Anterior cingulate cortex (tissue), 58 donors: Measurements from ENCODE around the gene EYA4.

ENCODE experiments used
- DNase-seq, 58 donors: peaks; one replicate each; lab custom pipeline; 2025; lab: John Stamatoyannopoulos, UW

Gene EYA4

GRCh38 chr6:133286765-133287164, 45.6 kb downstream of the EYA4 start:
- no peak for DNase-seq

GRCh38 chr6:133288662-133289061, 47.5 kb downstream of the EYA4 start:
- no peak for DNase-seq

DNA sequence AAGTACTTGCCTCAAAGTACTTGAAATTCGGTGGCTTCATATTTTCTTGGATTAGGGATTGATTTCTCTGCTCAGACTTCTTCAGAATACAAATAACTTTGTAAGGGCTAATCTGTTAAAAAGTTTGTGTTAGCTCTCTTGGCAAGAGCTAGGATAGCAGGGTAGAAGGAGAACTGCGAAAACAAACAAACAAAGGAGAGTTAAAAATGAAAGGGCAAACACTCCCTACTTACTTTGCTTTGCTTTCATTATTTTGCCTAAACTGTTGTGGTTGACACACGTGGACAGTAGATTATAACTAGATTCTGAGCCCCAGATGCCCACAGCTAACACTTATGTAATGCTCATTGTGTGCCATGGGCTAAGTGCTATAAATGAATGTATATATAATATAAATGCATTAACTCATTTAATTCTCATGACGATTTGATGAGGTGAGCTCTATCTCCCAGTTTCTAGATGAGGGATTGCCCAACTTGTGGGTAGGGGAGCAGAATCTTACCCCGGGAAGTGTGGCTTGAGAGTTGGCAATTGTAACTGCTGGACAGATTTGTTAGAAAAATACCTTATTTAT, 48.7 kb downstream of the EYA4 start:
- no peak for DNase-seq

DNA sequence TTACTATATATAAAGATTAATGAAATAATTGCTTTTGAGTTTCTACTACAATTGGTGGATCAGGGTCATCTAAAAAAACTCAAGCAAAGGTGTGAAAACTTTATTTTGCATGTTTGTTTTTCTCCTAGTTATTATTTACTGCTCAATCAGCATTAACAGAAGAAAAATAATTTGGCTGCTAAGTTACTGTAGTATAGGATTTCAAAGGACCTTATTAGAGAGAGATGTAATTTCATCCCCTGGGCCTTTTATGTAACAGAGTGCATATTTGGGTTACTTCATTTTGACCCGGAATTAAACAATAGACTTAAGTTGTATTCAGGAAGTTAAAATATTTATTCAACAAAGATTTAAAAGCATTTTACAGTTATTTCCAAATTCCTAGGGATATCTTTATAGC, 49.8 kb downstream of the EYA4 start:
- no peak for DNase-seq

- DNase-seq, result no peak
Measured at GRCh38 chr6:133291671-133292070, 50.5 kb downstream of the EYA4 start.

- DNase-seq, result no peak
Measured at GRCh38 chr6:133297657-133298056, 56.5 kb downstream of the EYA4 start.

GRCh38 chr6:133298335-133298734, 57.2 kb downstream of the EYA4 start:
- no peak for DNase-seq

DNA sequence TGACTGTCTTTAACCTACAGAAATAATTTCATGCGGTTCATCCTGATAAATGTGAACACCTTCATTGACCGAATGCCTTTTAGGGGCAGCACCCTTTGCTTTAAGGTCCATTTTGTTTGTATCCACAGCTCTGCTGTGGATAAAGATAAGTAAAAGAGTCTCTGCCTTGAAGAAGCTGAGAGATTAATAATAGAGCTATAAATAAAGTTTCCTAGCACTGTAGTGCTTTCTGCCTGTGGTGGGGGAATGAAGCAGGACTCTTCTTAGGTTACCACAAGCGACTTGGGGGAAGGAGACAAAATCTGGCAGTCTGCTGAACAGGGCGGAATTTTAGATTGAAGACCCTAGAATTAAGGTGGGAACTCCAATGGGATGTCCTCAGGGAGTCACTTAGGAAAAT, 57.6 kb downstream of the EYA4 start:
- DNase-seq, result no peak

DNA sequence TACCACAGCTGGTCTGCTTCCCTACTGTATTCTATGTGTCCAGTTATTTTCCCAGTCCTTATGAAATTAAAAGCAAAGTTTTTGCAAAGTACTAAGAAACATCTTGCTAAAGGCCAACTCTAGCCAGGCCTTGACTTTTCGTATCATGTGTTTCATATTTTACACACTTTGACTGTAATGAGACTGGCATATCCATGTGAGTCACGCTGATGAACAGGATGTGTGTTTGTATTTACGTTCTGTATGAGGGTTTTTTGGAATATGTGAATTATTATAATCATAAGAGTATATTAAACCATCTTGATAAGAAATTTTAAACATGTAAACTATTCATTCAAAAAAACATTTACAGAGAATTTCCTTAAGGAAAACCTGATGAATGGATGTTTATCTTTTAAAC, 59.7 kb downstream of the EYA4 start:
- DNase-seq, result no peak

GRCh38 chr6:133301835-133302234, 60.7 kb downstream of the EYA4 start:
- DNase-seq, result no peak

- no peak for DNase-seq
Measured at GRCh38 chr6:133306931-133307330, 65.8 kb downstream of the EYA4 start.

- no peak for DNase-seq
Measured at GRCh38 chr6:133309579-133309978, 68.4 kb downstream of the EYA4 start.

GRCh38 chr6:133312006-133312405, 70.8 kb downstream of the EYA4 start:
- DNase-seq, result no peak

DNA sequence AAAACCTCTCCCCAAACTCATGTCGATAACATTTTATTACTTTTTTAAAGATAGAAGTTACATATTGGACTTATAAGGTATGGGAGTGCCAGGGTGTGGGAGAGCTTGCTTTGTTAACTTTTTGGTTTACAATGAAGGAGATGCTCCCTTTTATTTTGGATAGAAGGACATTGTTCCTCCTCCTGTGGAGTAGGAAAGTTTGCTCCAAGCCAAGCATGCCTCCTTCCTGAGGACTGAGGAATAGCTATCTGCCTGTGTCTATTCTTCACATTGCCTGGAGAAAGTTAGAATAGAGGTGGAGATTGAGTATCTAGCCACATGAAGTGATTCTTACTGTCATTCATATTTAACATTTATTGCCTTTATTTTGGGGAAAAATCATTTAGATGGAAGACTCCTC, 71.9 kb downstream of the EYA4 start:
- no peak for DNase-seq

- no peak for DNase-seq
Measured at GRCh38 chr6:133314947-133315346, 73.8 kb downstream of the EYA4 start.

GRCh38 chr6:133315811-133316210, 74.7 kb downstream of the EYA4 start:
- peak in 1 of 58 donors; percentile 2 for DNase-seq

GRCh38 chr6:133317704-133318103, 76.5 kb downstream of the EYA4 start:
- no peak for DNase-seq

GRCh38 chr6:133326584-133326983, 85.4 kb downstream of the EYA4 start:
- no peak for DNase-seq

DNA sequence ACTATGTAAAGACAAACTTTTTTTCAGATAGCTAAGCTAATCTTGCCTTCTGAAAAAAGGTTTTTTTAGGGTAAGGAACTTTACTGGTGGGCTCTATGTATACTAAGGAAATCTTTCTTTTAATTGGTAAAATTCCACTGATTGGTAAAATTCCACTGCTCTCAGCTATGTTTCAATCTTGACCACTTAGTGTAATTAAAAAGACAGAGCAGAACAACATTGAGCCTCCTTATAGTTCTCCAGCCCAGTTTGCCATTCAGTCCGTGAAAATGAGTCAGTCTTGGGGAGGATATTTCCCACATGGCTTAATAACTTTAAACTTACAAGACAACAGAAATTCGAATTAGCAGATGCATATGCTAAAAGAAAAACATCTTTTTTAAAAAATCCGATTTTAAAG, 92.7 kb downstream of the EYA4 start:
- DNase-seq, result no peak

- no peak for DNase-seq
Measured at GRCh38 chr6:133337308-133337707, 96.2 kb downstream of the EYA4 start.

DNA sequence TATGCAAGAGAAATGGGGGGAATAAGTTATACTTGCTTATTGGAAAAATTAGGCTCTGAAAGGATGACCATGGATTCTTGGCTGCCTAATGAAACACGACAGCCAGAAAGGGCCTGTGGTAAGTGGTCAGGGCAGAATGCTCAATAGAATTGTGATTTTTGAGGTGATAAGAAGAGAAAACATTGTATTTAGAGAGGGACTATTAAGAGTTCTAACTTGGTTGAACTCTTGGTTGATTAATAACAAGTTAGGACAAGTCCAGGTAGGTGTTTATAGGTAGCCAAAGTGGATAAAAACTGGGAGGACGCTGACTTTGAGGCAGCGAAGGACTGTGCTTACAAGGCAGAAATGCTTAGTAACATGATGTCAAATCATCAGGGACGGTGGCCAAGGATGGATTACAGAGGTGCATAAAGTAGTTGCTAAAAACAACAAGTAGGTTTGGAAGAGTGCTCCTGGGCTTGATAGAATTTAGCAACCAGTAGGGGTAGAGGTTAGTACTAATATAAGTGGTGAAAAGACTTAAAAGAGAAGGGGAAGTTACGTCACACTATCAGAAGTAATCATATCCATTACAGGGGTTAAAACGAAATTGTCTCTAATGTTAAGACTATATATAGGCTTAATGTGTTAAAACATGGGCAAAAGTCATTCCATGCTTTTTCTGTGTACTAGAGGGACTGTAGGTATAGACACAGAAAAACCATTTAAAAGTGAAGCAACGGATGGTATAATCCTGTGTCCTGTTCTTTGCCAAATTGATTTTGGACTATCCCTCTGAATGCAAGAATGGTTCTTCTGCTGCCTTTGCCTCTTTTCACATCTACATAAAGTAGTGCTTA, 98.6 kb downstream of the EYA4 start:
- DNase-seq, result no peak

DNA sequence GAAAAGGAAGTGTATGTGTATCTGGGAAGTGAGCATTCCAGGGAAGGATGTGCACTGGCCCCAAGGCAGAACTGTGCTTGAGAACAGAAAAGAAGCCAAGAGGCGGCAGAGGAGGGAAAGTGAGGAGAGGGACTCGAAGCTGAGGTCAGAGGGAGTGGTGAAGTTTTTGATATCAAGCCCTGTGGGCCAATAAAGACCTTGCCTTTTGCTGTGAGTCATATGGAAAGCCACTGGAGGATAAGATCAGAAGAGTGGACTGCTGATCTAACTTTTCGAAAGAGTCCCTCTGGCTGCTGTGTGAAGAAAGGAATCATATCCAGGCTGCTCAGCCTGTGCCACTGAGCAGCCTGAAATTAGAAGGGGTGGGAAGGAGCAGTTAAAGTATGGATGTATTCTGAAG, 99.4 kb downstream of the EYA4 start:
- DNase-seq, result no peak
